ENCODE data around the gene HSBP1L1.

Gene HSBP1L1

GRCh38 chr18:79942786-79943607 lies 21.4 kb upstream of the HSBP1L1 start:
- Histone ChIP-seq H3K36me3 (ENCODE audit: control insufficient read depth in 1 of 2, insufficient read depth in 2 of 2, low read length in 2 of 2) (peaks cover 18 to 19% of the 10 kb centered on the region in 2 experiments), H3K27me3 (ENCODE audit: insufficient read depth, low read length) (no peaks in the 10 kb centered on the region), H4K91ac (ENCODE audit: low read depth, low read length) (no peak overlapping the region), H3K4me1 (ENCODE audit: control insufficient read depth in 1 of 2, insufficient read depth in 2 of 2, low read length in 2 of 2) (no peaks in the 10 kb centered on the region), H3K9ac (ENCODE audit: low read length) (no peak overlapping the region), H3K9me3 (ENCODE audit: insufficient read depth, low read depth, low read length) (peaks cover 1% of the 10 kb centered on the region), H2BK12ac (ENCODE audit: low read length) (no peak overlapping the region), H3K27ac (ENCODE audit: low read depth, low read length) (no peak overlapping the region), H3K14ac (ENCODE audit: low read length) (no peak overlapping the region), H3K4ac (ENCODE audit: low read depth, low read length) (no peak overlapping the region), H3K79me2 (ENCODE audit: control insufficient read depth, insufficient read depth, low read length, poor library complexity) (no peaks in the 10 kb centered on the region), H3K79me1 (ENCODE audit: low read length) (no peaks in the 10 kb centered on the region), H4K12ac (ENCODE audit: low read depth, low read length) (no peak overlapping the region), H4K8ac (ENCODE audit: low read depth, low read length) (no peak overlapping the region), H2BK5ac (ENCODE audit: low read depth, low read length, poor library complexity) (no peak overlapping the region), H3K4me3 (ENCODE audit: low read depth, low read length) (no peak overlapping the region), H3K23ac (ENCODE audit: low read length) (no peak overlapping the region), H3K4me2 (ENCODE audit: low read length) (no peak overlapping the region), H3K18ac (ENCODE audit: low read length) (no peak overlapping the region), H2AK5ac (ENCODE audit: low read length) (no peak overlapping the region), H2BK120ac (ENCODE audit: insufficient read depth, low read length, poor library complexity) (no peak overlapping the region), H2AFZ (ENCODE audit: insufficient read depth, low read length, poor library complexity) (no peak overlapping the region)
- WGBS (ENCODE audit: extremely low coverage, insufficient coverage, insufficient read length), result no CpG with 5 or more reads among the region's 31 CpGs
- no peak for DNase-seq

- no CpG with 5 or more reads among the region's 20 CpGs for WGBS (ENCODE audit: extremely low coverage, insufficient coverage, insufficient read length)
- Histone ChIP-seq H3K27me3 (ENCODE audit: insufficient read depth, low read length) (no peaks in the 10 kb centered on the region), H3K36me3 (ENCODE audit: control insufficient read depth in 1 of 2, insufficient read depth in 2 of 2, low read length in 2 of 2) (peaks cover 19 to 20% of the 10 kb centered on the region in 2 experiments), H3K79me1 (ENCODE audit: low read length) (no peaks in the 10 kb centered on the region), H2BK5ac (ENCODE audit: low read depth, low read length, poor library complexity) (no peak overlapping the region), H4K12ac (ENCODE audit: low read depth, low read length) (no peak overlapping the region), H2AFZ (ENCODE audit: insufficient read depth, low read length, poor library complexity) (no peak overlapping the region), H3K14ac (ENCODE audit: low read length) (no peak overlapping the region), H3K4me2 (ENCODE audit: low read length) (no peak overlapping the region), H2BK120ac (ENCODE audit: insufficient read depth, low read length, poor library complexity) (no peak overlapping the region), H3K27ac (ENCODE audit: low read depth, low read length) (no peak overlapping the region), H4K8ac (ENCODE audit: low read depth, low read length) (no peak overlapping the region), H3K9me3 (ENCODE audit: insufficient read depth, low read depth, low read length) (peaks cover 1% of the 10 kb centered on the region), H3K9ac (ENCODE audit: low read length) (no peak overlapping the region), H3K4ac (ENCODE audit: low read depth, low read length) (no peak overlapping the region), H4K91ac (ENCODE audit: low read depth, low read length) (no peak overlapping the region), H3K4me1 (ENCODE audit: control insufficient read depth in 1 of 2, insufficient read depth in 2 of 2, low read length in 2 of 2) (no peaks in the 10 kb centered on the region), H3K23ac (ENCODE audit: low read length) (no peak overlapping the region), H3K18ac (ENCODE audit: low read length) (peak overlapping the region; percentile 3), H2BK12ac (ENCODE audit: low read length) (no peak overlapping the region), H2AK5ac (ENCODE audit: low read length) (no peak overlapping the region), H3K4me3 (ENCODE audit: low read depth, low read length) (no peak overlapping the region), H3K79me2 (ENCODE audit: control insufficient read depth, insufficient read depth, low read length, poor library complexity) (no peaks in the 10 kb centered on the region)
- no peak for DNase-seq
Observed at GRCh38 chr18:79943608-79944125, 20.8 kb upstream of the HSBP1L1 start.

GRCh38 chr18:79944126-79944731 lies 20.2 kb upstream of the HSBP1L1 start:
- no peak overlapping the region for H3K4me2 ChIP-seq (ENCODE audit: low read length)
- DNase-seq, result peak in 1 of 2 donors; percentile 71
- no peak overlapping the region for H3K4ac ChIP-seq (ENCODE audit: low read depth, low read length)
- no peak overlapping the region for H3K27ac ChIP-seq (ENCODE audit: low read depth, low read length)
- no peak overlapping the region for H2BK12ac ChIP-seq (ENCODE audit: low read length)
- no peaks in the 10 kb centered on the region for H3K4me1 ChIP-seq (ENCODE audit: control insufficient read depth in 1 of 2, insufficient read depth in 2 of 2, low read length in 2 of 2)
- no peak overlapping the region for H3K23ac ChIP-seq (ENCODE audit: low read length)
- no peaks in the 10 kb centered on the region for H3K79me2 ChIP-seq (ENCODE audit: control insufficient read depth, insufficient read depth, low read length, poor library complexity)
- no peaks in the 10 kb centered on the region for H3K79me1 ChIP-seq (ENCODE audit: low read length)
- peaks cover 23% of the 10 kb centered on the region in 2 experiments for H3K36me3 ChIP-seq (ENCODE audit: control insufficient read depth in 1 of 2, insufficient read depth in 2 of 2, low read length in 2 of 2)
- no peak overlapping the region for H2AFZ ChIP-seq (ENCODE audit: insufficient read depth, low read length, poor library complexity)
- H3K18ac ChIP-seq (ENCODE audit: low read length), result no peak overlapping the region
- no peak overlapping the region for H2BK5ac ChIP-seq (ENCODE audit: low read depth, low read length, poor library complexity)
- no peak overlapping the region for H4K8ac ChIP-seq (ENCODE audit: low read depth, low read length)
- H3K9me3 ChIP-seq (ENCODE audit: insufficient read depth, low read depth, low read length), result peaks cover 1% of the 10 kb centered on the region
- WGBS (ENCODE audit: extremely low coverage, insufficient coverage, insufficient read length), result no CpG with 5 or more reads among the region's 11 CpGs
- no peak overlapping the region for H2BK120ac ChIP-seq (ENCODE audit: insufficient read depth, low read length, poor library complexity)
- no peak overlapping the region for H4K91ac ChIP-seq (ENCODE audit: low read depth, low read length)
- H3K9ac ChIP-seq (ENCODE audit: low read length), result no peak overlapping the region
- no peak overlapping the region for H2AK5ac ChIP-seq (ENCODE audit: low read length)
- H4K12ac ChIP-seq (ENCODE audit: low read depth, low read length), result no peak overlapping the region
- H3K27me3 ChIP-seq (ENCODE audit: insufficient read depth, low read length), result no peaks in the 10 kb centered on the region
- H3K4me3 ChIP-seq (ENCODE audit: low read depth, low read length), result no peak overlapping the region
- H3K14ac ChIP-seq (ENCODE audit: low read length), result no peak overlapping the region

GRCh38 chr18:79944746-79945117 lies 19.7 kb upstream of the HSBP1L1 start:
- no peak overlapping the region for H3K4me3 ChIP-seq (ENCODE audit: low read depth, low read length)
- peaks cover 23% of the 10 kb centered on the region in 2 experiments for H3K36me3 ChIP-seq (ENCODE audit: control insufficient read depth in 1 of 2, insufficient read depth in 2 of 2, low read length in 2 of 2)
- H3K79me1 ChIP-seq (ENCODE audit: low read length), result no peaks in the 10 kb centered on the region
- H4K91ac ChIP-seq (ENCODE audit: low read depth, low read length), result no peak overlapping the region
- no peak overlapping the region for H3K9ac ChIP-seq (ENCODE audit: low read length)
- no peak overlapping the region for H4K12ac ChIP-seq (ENCODE audit: low read depth, low read length)
- no peak overlapping the region for H2BK5ac ChIP-seq (ENCODE audit: low read depth, low read length, poor library complexity)
- no peak overlapping the region for H3K23ac ChIP-seq (ENCODE audit: low read length)
- no peak overlapping the region for H3K14ac ChIP-seq (ENCODE audit: low read length)
- H3K9me3 ChIP-seq (ENCODE audit: insufficient read depth, low read depth, low read length), result peaks cover 1% of the 10 kb centered on the region
- no peaks in the 10 kb centered on the region for H3K79me2 ChIP-seq (ENCODE audit: control insufficient read depth, insufficient read depth, low read length, poor library complexity)
- H3K27ac ChIP-seq (ENCODE audit: low read depth, low read length), result no peak overlapping the region
- no peak for DNase-seq
- WGBS (ENCODE audit: extremely low coverage, insufficient coverage, insufficient read length), result no CpG with 5 or more reads among the region's 3 CpGs
- H2AK5ac ChIP-seq (ENCODE audit: low read length), result no peak overlapping the region
- no peak overlapping the region for H4K8ac ChIP-seq (ENCODE audit: low read depth, low read length)
- no peak overlapping the region for H2AFZ ChIP-seq (ENCODE audit: insufficient read depth, low read length, poor library complexity)
- H3K4me2 ChIP-seq (ENCODE audit: low read length), result no peak overlapping the region
- no peak overlapping the region for H3K18ac ChIP-seq (ENCODE audit: low read length)
- H3K4ac ChIP-seq (ENCODE audit: low read depth, low read length), result no peak overlapping the region
- H2BK120ac ChIP-seq (ENCODE audit: insufficient read depth, low read length, poor library complexity), result no peak overlapping the region
- no peaks in the 10 kb centered on the region for H3K27me3 ChIP-seq (ENCODE audit: insufficient read depth, low read length)
- no peaks in the 10 kb centered on the region for H3K4me1 ChIP-seq (ENCODE audit: control insufficient read depth in 1 of 2, insufficient read depth in 2 of 2, low read length in 2 of 2)
- H2BK12ac ChIP-seq (ENCODE audit: low read length), result no peak overlapping the region

All from trophoblast cell (in vitro differentiated cells and primary cell).